Measurements from ENCODE around the gene HDAC7.

- TF ChIP-seq TAF1 (IDR thresholded peaks at IDR 0.05; ENCODE audit: borderline replicate concordance, low read depth, low read length) (no peak), POLR2A (IDR thresholded peaks at IDR 0.05; ENCODE audit: low read depth, low read length) (no peak)
Measured at GRCh38 chr12:47750916-47751470, 68.7 kb downstream of the HDAC7 start.

Measured in GM12892 (cell line).